ENCODE data around the gene GAB1.

Gene GAB1

DNA sequence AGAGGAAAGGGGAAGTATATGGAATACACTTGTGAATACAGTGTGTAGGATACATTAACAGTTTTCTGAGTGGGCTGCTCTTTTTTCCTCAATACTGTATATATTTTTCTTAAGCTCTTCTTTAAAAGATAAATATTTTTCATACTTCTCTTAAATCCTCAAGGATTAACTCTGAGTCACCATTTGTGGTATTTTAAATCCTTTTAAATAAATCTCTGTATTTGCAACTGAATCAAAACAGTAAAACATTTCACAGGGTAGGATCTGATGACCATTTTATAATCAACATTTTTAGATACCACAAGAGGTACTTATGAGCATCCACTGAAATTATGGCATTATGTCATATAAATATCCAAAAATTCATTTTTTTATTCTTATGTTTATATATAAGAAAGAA is 87.6 kb downstream of the GAB1 start:
- no peak overlapping the region for H4K5ac ChIP-seq (ENCODE audit: low read length)
- no peak overlapping the region for H3K4me2 ChIP-seq (ENCODE audit: low read length)
- H2BK15ac ChIP-seq (replicated peaks; ENCODE audit: low read depth) = no peak overlapping the region
- H3K4ac ChIP-seq (ENCODE audit: low read depth, low read length) = no peak overlapping the region
- no peak for DNase-seq
- no peak overlapping the region for H3K56ac ChIP-seq (ENCODE audit: low read length)
- no peaks in the 10 kb centered on the region for H3K36me3 ChIP-seq (ENCODE audit: control insufficient read depth, insufficient read depth, low read length)
- no peak overlapping the region for H3K9ac ChIP-seq (ENCODE audit: low read length)
- no peak overlapping the region for H3K23ac ChIP-seq (ENCODE audit: low read length)
- no peak overlapping the region for H3K4me3 ChIP-seq (ENCODE audit: low read length)
- no peak overlapping the region for H4K8ac ChIP-seq (ENCODE audit: low read depth, low read length)
- no peak overlapping the region for H2BK5ac ChIP-seq (ENCODE audit: low read length)
- H3K27ac ChIP-seq (ENCODE audit: low read depth, low read length) = no peak overlapping the region
- no peaks in the 10 kb centered on the region for H3K79me2 ChIP-seq (ENCODE audit: control insufficient read depth, insufficient read depth, low read length)
- H3K27me3 ChIP-seq (ENCODE audit: insufficient read depth, low read length, poor library complexity) = no peaks in the 10 kb centered on the region
- no peaks in the 10 kb centered on the region for H3K4me1 ChIP-seq (ENCODE audit: control insufficient read depth, low read depth, low read length)
- no peak overlapping the region for H2BK120ac ChIP-seq (ENCODE audit: low read depth, low read length)
- H3K18ac ChIP-seq (ENCODE audit: low read length) = no peak overlapping the region
- H3K79me1 ChIP-seq (ENCODE audit: low read length) = no peaks in the 10 kb centered on the region
- H2AK5ac ChIP-seq (ENCODE audit: low read length) = no peak overlapping the region

DNA sequence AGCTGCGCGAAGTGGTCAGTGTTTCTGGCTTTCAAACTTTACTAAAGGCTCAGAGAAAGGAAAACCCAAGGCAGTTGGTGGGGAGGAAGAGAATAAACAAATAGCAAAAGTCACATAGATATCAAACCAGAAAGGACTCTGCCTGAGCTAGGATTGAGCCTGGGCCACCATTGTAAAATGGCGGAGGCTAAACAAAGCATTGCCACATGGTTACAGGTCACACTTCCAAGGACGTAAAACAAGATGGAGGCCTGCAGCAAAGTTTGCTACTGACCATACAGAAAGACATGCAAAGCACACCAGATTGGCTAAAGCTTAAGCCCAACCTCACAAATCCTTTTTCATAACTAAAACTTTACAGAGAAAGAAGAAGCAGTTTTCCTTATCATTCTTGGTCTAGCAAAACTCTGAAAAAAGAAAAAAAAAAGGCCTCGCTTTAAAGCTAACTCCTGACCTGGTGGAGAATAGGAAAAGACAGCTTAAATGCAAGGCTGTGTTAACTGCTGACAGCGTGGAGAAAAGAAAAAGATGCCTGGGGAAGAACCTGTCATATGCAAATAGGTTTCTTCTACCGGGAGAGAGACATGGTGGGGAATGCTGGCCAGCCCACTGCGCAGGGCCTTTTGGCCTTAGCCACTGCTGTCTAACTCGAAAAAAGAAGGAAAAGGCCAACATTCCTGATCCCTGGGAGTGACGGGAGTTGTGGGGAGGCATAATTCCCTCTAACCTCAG is 95.0 kb downstream of the GAB1 start:
- H3K23ac ChIP-seq (ENCODE audit: low read length) = no peak overlapping the region
- H3K4ac ChIP-seq (ENCODE audit: low read depth, low read length) = no peak overlapping the region
- no peak overlapping the region for H3K4me2 ChIP-seq (ENCODE audit: low read length)
- no peak overlapping the region for H2AK5ac ChIP-seq (ENCODE audit: low read length)
- no peak overlapping the region for H2BK15ac ChIP-seq (replicated peaks; ENCODE audit: low read depth)
- no peak overlapping the region for H3K9ac ChIP-seq (ENCODE audit: low read length)
- H4K5ac ChIP-seq (ENCODE audit: low read length) = no peak overlapping the region
- H3K4me1 ChIP-seq (ENCODE audit: control insufficient read depth, low read depth, low read length) = no peaks in the 10 kb centered on the region
- no peak overlapping the region for H3K18ac ChIP-seq (ENCODE audit: low read length)
- WGBS (ENCODE audit: extremely low coverage, insufficient coverage, low lambda C conversion rate) = no CpG with 5 or more reads among the region's 10 CpGs
- no peaks in the 10 kb centered on the region for H3K79me1 ChIP-seq (ENCODE audit: low read length)
- H2BK5ac ChIP-seq (ENCODE audit: low read length) = no peak overlapping the region
- no peaks in the 10 kb centered on the region for H3K36me3 ChIP-seq (ENCODE audit: control insufficient read depth, insufficient read depth, low read length)
- no peak overlapping the region for H3K27ac ChIP-seq (ENCODE audit: low read depth, low read length)
- DNase-seq = no peak
- no peak overlapping the region for H4K8ac ChIP-seq (ENCODE audit: low read depth, low read length)
- H3K4me3 ChIP-seq (ENCODE audit: low read length) = no peak overlapping the region
- no peak overlapping the region for H3K56ac ChIP-seq (ENCODE audit: low read length)
- no peaks in the 10 kb centered on the region for H3K27me3 ChIP-seq (ENCODE audit: insufficient read depth, low read length, poor library complexity)
- H2BK120ac ChIP-seq (ENCODE audit: low read depth, low read length) = no peak overlapping the region
- no peaks in the 10 kb centered on the region for H3K79me2 ChIP-seq (ENCODE audit: control insufficient read depth, insufficient read depth, low read length)

DNA sequence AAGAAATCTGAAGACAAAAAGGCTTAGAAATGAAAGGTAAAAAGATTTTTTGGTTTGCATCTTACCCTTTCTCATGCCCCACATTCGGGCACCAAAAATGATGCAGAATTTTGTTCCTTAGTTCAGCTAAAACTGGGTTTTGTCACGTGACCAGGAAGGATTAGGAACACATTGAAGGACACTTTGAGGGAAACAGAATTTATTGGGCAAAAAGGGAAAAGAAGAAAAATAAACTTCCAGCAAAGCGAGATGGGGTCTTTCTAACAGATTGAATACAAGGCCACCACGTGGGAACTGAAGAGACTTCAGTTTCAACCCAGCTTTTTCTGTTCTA is 95.5 kb downstream of the GAB1 start:
- Histone ChIP-seq H3K23ac (ENCODE audit: low read length) (no peak overlapping the region), H4K5ac (ENCODE audit: low read length) (no peak overlapping the region), H2AK5ac (ENCODE audit: low read length) (no peak overlapping the region), H3K79me2 (ENCODE audit: control insufficient read depth, insufficient read depth, low read length) (no peaks in the 10 kb centered on the region), H3K36me3 (ENCODE audit: control insufficient read depth, insufficient read depth, low read length) (no peaks in the 10 kb centered on the region), H2BK15ac (replicated peaks; ENCODE audit: low read depth) (no peak overlapping the region), H3K4me3 (ENCODE audit: low read length) (no peak overlapping the region), H3K9ac (ENCODE audit: low read length) (no peak overlapping the region), H3K79me1 (ENCODE audit: low read length) (no peaks in the 10 kb centered on the region), H3K27me3 (ENCODE audit: insufficient read depth, low read length, poor library complexity) (no peaks in the 10 kb centered on the region), H3K18ac (ENCODE audit: low read length) (no peak overlapping the region), H2BK5ac (ENCODE audit: low read length) (no peak overlapping the region), H4K8ac (ENCODE audit: low read depth, low read length) (no peak overlapping the region), H3K4ac (ENCODE audit: low read depth, low read length) (no peak overlapping the region), H3K4me1 (ENCODE audit: control insufficient read depth, low read depth, low read length) (no peaks in the 10 kb centered on the region), H3K56ac (ENCODE audit: low read length) (no peak overlapping the region), H2BK120ac (ENCODE audit: low read depth, low read length) (no peak overlapping the region), H3K27ac (ENCODE audit: low read depth, low read length) (no peak overlapping the region), H3K4me2 (ENCODE audit: low read length) (no peak overlapping the region)
- no CpG with 5 or more reads among the region's 4 CpGs for WGBS (ENCODE audit: extremely low coverage, insufficient coverage, low lambda C conversion rate)
- DNase-seq = no peak

DNA sequence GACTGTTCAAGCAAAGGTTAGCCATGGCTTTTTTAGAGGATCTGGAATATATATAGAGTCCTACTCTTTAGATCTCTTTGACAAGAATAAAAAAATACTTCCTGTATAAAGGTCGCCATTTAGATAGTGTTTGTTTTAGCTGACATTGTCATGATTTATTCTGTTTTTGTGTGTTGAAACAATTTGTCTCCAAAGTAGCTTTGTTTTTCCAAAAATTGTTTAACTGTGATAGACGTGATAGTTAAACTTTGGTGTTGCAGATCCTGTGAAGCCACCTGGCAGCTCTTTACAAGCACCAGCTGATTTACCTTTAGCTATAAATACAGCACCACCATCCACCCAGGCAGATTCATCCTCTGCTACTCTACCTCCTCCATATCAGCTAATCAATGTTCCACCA is 96.6 kb downstream of the GAB1 start:
- no peak overlapping the region for H3K56ac ChIP-seq (ENCODE audit: low read length)
- DNase-seq = no peak
- no peak overlapping the region for H3K18ac ChIP-seq (ENCODE audit: low read length)
- no peak overlapping the region for H3K9ac ChIP-seq (ENCODE audit: low read length)
- H3K36me3 ChIP-seq (ENCODE audit: control insufficient read depth, insufficient read depth, low read length) = no peaks in the 10 kb centered on the region
- H2BK120ac ChIP-seq (ENCODE audit: low read depth, low read length) = no peak overlapping the region
- no peak overlapping the region for H2BK5ac ChIP-seq (ENCODE audit: low read length)
- no peak overlapping the region for H3K27ac ChIP-seq (ENCODE audit: low read depth, low read length)
- no peak overlapping the region for H3K23ac ChIP-seq (ENCODE audit: low read length)
- H3K4me3 ChIP-seq (ENCODE audit: low read length) = no peak overlapping the region
- H3K4ac ChIP-seq (ENCODE audit: low read depth, low read length) = no peak overlapping the region
- H3K4me1 ChIP-seq (ENCODE audit: control insufficient read depth, low read depth, low read length) = no peaks in the 10 kb centered on the region
- H2AK5ac ChIP-seq (ENCODE audit: low read length) = no peak overlapping the region
- H3K79me2 ChIP-seq (ENCODE audit: control insufficient read depth, insufficient read depth, low read length) = no peaks in the 10 kb centered on the region
- no peaks in the 10 kb centered on the region for H3K79me1 ChIP-seq (ENCODE audit: low read length)
- H4K5ac ChIP-seq (ENCODE audit: low read length) = no peak overlapping the region
- no peaks in the 10 kb centered on the region for H3K27me3 ChIP-seq (ENCODE audit: insufficient read depth, low read length, poor library complexity)
- no peak overlapping the region for H2BK15ac ChIP-seq (replicated peaks; ENCODE audit: low read depth)
- no CpG with 5 or more reads among the region's 2 CpGs for WGBS (ENCODE audit: extremely low coverage, insufficient coverage, low lambda C conversion rate)
- H3K4me2 ChIP-seq (ENCODE audit: low read length) = no peak overlapping the region
- no peak overlapping the region for H4K8ac ChIP-seq (ENCODE audit: low read depth, low read length)

DNA sequence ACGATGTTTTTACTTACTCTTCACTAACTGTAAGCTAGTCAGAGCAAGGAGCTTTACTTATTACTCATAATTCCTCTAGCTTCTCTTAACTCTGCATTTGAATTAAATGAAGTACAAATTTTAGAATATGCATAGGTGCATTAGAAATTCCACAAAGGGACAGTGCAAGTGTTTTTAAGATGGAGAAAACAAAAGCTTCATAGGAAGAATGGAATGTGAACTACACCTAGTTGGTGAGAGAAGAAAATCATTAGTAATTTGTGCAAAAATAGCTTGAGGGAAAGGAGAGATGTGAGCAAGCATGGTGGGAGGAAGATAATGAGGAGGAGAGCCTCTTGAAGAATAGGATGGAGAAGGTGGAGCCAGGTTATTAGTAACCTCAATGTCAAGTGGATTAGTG is 99.3 kb downstream of the GAB1 start:
- H3K9ac ChIP-seq (ENCODE audit: low read length) = no peak overlapping the region
- no peak overlapping the region for H3K4me2 ChIP-seq (ENCODE audit: low read length)
- no peak overlapping the region for H3K4ac ChIP-seq (ENCODE audit: low read depth, low read length)
- no peak overlapping the region for H3K56ac ChIP-seq (ENCODE audit: low read length)
- no peaks in the 10 kb centered on the region for H3K36me3 ChIP-seq (ENCODE audit: control insufficient read depth, insufficient read depth, low read length)
- no peaks in the 10 kb centered on the region for H3K79me2 ChIP-seq (ENCODE audit: control insufficient read depth, insufficient read depth, low read length)
- H3K4me1 ChIP-seq (ENCODE audit: control insufficient read depth, low read depth, low read length) = no peaks in the 10 kb centered on the region
- H4K5ac ChIP-seq (ENCODE audit: low read length) = no peak overlapping the region
- no peak overlapping the region for H3K18ac ChIP-seq (ENCODE audit: low read length)
- no peak overlapping the region for H2BK15ac ChIP-seq (replicated peaks; ENCODE audit: low read depth)
- H2AK5ac ChIP-seq (ENCODE audit: low read length) = no peak overlapping the region
- no peak overlapping the region for H2BK120ac ChIP-seq (ENCODE audit: low read depth, low read length)
- no peak overlapping the region for H3K4me3 ChIP-seq (ENCODE audit: low read length)
- no CpG with 5 or more reads among the region's 1 CpG for WGBS (ENCODE audit: extremely low coverage, insufficient coverage, low lambda C conversion rate)
- H3K27me3 ChIP-seq (ENCODE audit: insufficient read depth, low read length, poor library complexity) = no peaks in the 10 kb centered on the region
- H4K8ac ChIP-seq (ENCODE audit: low read depth, low read length) = no peak overlapping the region
- H3K27ac ChIP-seq (ENCODE audit: low read depth, low read length) = no peak overlapping the region
- no peaks in the 10 kb centered on the region for H3K79me1 ChIP-seq (ENCODE audit: low read length)
- no peak overlapping the region for H3K23ac ChIP-seq (ENCODE audit: low read length)
- no peak overlapping the region for H2BK5ac ChIP-seq (ENCODE audit: low read length)
- DNase-seq = no peak

DNA sequence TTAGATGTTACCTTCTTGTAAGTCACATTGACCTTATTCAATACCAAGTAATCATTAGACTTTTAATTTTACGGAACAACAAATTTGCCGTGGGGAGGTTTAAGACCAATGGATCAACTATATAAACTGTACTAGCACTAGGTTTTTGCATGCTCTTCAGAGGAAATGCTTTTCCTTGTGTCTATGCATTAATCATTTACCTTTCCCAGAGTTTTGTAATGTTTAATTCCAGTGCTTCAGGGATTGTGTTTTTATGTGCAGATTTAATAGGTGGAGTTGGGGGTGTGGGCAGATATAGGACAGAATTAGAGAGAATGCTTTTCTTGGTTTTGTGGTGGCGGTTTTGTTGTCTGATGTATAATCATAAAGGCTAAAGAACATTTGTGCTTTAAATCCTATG is 100.8 kb downstream of the GAB1 start:
- no peak overlapping the region for H2BK5ac ChIP-seq (ENCODE audit: low read length)
- H4K8ac ChIP-seq (ENCODE audit: low read depth, low read length) = no peak overlapping the region
- H3K27me3 ChIP-seq (ENCODE audit: insufficient read depth, low read length, poor library complexity) = no peaks in the 10 kb centered on the region
- no peaks in the 10 kb centered on the region for H3K79me2 ChIP-seq (ENCODE audit: control insufficient read depth, insufficient read depth, low read length)
- no peaks in the 10 kb centered on the region for H3K79me1 ChIP-seq (ENCODE audit: low read length)
- no CpG with 5 or more reads among the region's 3 CpGs for WGBS (ENCODE audit: extremely low coverage, insufficient coverage, low lambda C conversion rate)
- DNase-seq = no peak
- no peaks in the 10 kb centered on the region for H3K36me3 ChIP-seq (ENCODE audit: control insufficient read depth, insufficient read depth, low read length)
- no peak overlapping the region for H2BK120ac ChIP-seq (ENCODE audit: low read depth, low read length)
- no peak overlapping the region for H2BK15ac ChIP-seq (replicated peaks; ENCODE audit: low read depth)
- H3K23ac ChIP-seq (ENCODE audit: low read length) = no peak overlapping the region
- no peaks in the 10 kb centered on the region for H3K4me1 ChIP-seq (ENCODE audit: control insufficient read depth, low read depth, low read length)
- no peak overlapping the region for H3K9ac ChIP-seq (ENCODE audit: low read length)
- H3K18ac ChIP-seq (ENCODE audit: low read length) = no peak overlapping the region
- no peak overlapping the region for H3K4me2 ChIP-seq (ENCODE audit: low read length)
- H3K56ac ChIP-seq (ENCODE audit: low read length) = no peak overlapping the region
- no peak overlapping the region for H4K5ac ChIP-seq (ENCODE audit: low read length)
- no peak overlapping the region for H2AK5ac ChIP-seq (ENCODE audit: low read length)
- H3K4ac ChIP-seq (ENCODE audit: low read depth, low read length) = no peak overlapping the region
- no peak overlapping the region for H3K27ac ChIP-seq (ENCODE audit: low read depth, low read length)
- H3K4me3 ChIP-seq (ENCODE audit: low read length) = no peak overlapping the region

All from mesendoderm (in vitro differentiated cells).